Neuronal stem cell (in vitro differentiated cells): ENCODE results near the gene SGSM2.

Source experiments
- DNase-seq: peaks from one replicate; pipeline ENCODE4 v3.0.0-alpha.2; 2013; ENCODE audit warnings: low spot score
- H2AFZ ChIP-seq: one replicate; pipeline ENCODE4 v1.6.1; 2013; ENCODE audit warnings: mild to moderate bottlenecking, low read length, inconsistent platforms
- H2AK5ac ChIP-seq: 2 replicates; pipeline ENCODE4 v1.6.1; 2013; ENCODE audit warnings: low read depth, mild to moderate bottlenecking, inconsistent platforms, low read length, moderate library complexity, mixed read lengths
- H2BK120ac ChIP-seq: 2 replicates; pipeline ENCODE4 v1.6.1; 2013; ENCODE audit warnings: low read depth, mild to moderate bottlenecking, inconsistent platforms, low read length, moderate library complexity, mixed read lengths
- H2BK12ac ChIP-seq: one replicate; pipeline ENCODE4 v1.6.1; 2013; ENCODE audit warnings: low read length, inconsistent platforms
- H2BK15ac ChIP-seq: 2 replicates; pipeline ENCODE4 v1.6.1; 2013; ENCODE audit warnings: mild to moderate bottlenecking, low read length, inconsistent platforms, mixed read lengths
- H2BK5ac ChIP-seq: one replicate; pipeline ENCODE4 v1.6.1; 2013; ENCODE audit warnings: inconsistent platforms, mild to moderate bottlenecking, low read length, moderate library complexity
- H3K14ac ChIP-seq: one replicate; pipeline ENCODE4 v1.6.1; 2013; ENCODE audit warnings: low read length, inconsistent platforms
- H3K18ac ChIP-seq: 2 replicates; pipeline ENCODE4 v1.6.1; 2013; ENCODE audit warnings: low read length, inconsistent platforms
- H3K23ac ChIP-seq: 2 replicates; pipeline ENCODE4 v1.6.1; 2013; ENCODE audit warnings: low read depth, mild to moderate bottlenecking, mixed read lengths, low read length, inconsistent platforms; ENCODE audit not compliant: poor library complexity
- H3K27ac ChIP-seq: replicated peaks from 3 replicates; pipeline ENCODE4 v1.5.1; 2013; ENCODE audit warnings: low read length, inconsistent platforms
- H3K27me3 ChIP-seq, 3 experiments: 2 replicates each; pipeline ENCODE4 v1.6.1; 2013; ENCODE audit warnings: low read length in 3 of 3, mild to moderate bottlenecking in 2 of 3, inconsistent platforms in 1 of 3, low read depth in 1 of 3, mixed read lengths in 1 of 3, moderate library complexity in 1 of 3; ENCODE audit not compliant: control insufficient read depth in 3 of 3, insufficient read depth in 3 of 3
- H3K36me3 ChIP-seq, 2 donors: replicated peaks in 1 of 2; 2 replicates each; pipeline ENCODE4 v1.6.1; 2013; ENCODE audit warnings: low read length in 2 of 2; ENCODE audit not compliant: control insufficient read depth in 2 of 2, insufficient read depth in 2 of 2
- H3K4ac ChIP-seq: 2 replicates; pipeline ENCODE4 v1.6.1; 2013; ENCODE audit warnings: inconsistent platforms, mild to moderate bottlenecking, low read length, moderate library complexity
- H3K4me1 ChIP-seq, 2 donors: 1 replicate in 1 of 2; 2 replicates in 1 of 2; pipeline ENCODE4 v1.6.1; 2013; ENCODE audit warnings: low read length in 2 of 2, low read depth in 1 of 2; ENCODE audit not compliant: control insufficient read depth in 2 of 2, insufficient read depth in 1 of 2
- H3K4me2 ChIP-seq: one replicate; pipeline ENCODE4 v1.6.1; 2013; ENCODE audit warnings: mild to moderate bottlenecking, low read length, inconsistent platforms; ENCODE audit not compliant: insufficient read depth, poor library complexity, severe bottlenecking
- H3K4me3 ChIP-seq, 2 donors: 2 replicates each; pipeline ENCODE4 v1.5.1; 2013; ENCODE audit warnings: low read length in 2 of 2, mild to moderate bottlenecking in 2 of 2, inconsistent platforms in 1 of 2, moderate library complexity in 1 of 2
- H3K79me1 ChIP-seq: one replicate; pipeline ENCODE4 v1.6.1; 2013; ENCODE audit warnings: low read depth, mild to moderate bottlenecking, inconsistent platforms, low read length, moderate library complexity
- H3K9ac ChIP-seq: one replicate; pipeline ENCODE4 v1.6.1; 2013; ENCODE audit warnings: mild to moderate bottlenecking, low read depth, low read length, inconsistent platforms; ENCODE audit not compliant: poor library complexity
- H3K9me3 ChIP-seq, 2 donors: replicated peaks in 1 of 2; 2 replicates each; pipeline versions ENCODE3 to v1.6.1; 2013; ENCODE audit warnings: low read length in 2 of 2, mild to moderate bottlenecking in 2 of 2, inconsistent platforms in 1 of 2, low read depth in 1 of 2, mixed read lengths in 1 of 2, moderate library complexity in 1 of 2; ENCODE audit not compliant: control insufficient read depth in 2 of 2, insufficient read depth in 1 of 2
- H4K8ac ChIP-seq: one replicate; pipeline ENCODE4 v1.6.1; 2013; ENCODE audit warnings: low read depth, mild to moderate bottlenecking, inconsistent platforms, low read length, moderate library complexity
- H4K91ac ChIP-seq: one replicate; pipeline ENCODE4 v1.6.1; 2013; ENCODE audit warnings: low read length, low read depth, mild to moderate bottlenecking, inconsistent platforms; ENCODE audit not compliant: poor library complexity
- WGBS, 2 donors: extraction: QIAGEN DNeasy Blood & Tissue Kit; methylation state at CpG; one replicate each; pipeline ENCODE4 v1.1.7; 2013; ENCODE audit warnings: missing lambda C conversion rate in 2 of 2, mixed read lengths in 1 of 2; ENCODE audit not compliant: insufficient read length in 2 of 2, insufficient replicate concordance in 1 of 2; ENCODE audit errors: extremely low coverage in 2 of 2; 5-methylcytosine and 5-hydroxymethylcytosine counted together

Gene SGSM2

GRCh38 chr17:2396568-2397246, 59.4 kb downstream of the SGSM2 start:
- no CpG with 5 or more reads among the region's 34 CpGs for WGBS, 2 donors
- Histone ChIP-seq H4K91ac (peak overlapping the region; percentile 38), H2AK5ac (peak overlapping the region; percentile 82), H3K14ac (peak overlapping the region; percentile 49), H3K9ac (peak overlapping the region; percentile 92), H3K4ac (peak overlapping the region; percentile 81), H2BK120ac (peak overlapping the region; percentile 95), H3K27ac (peak overlapping the region; percentile 85), H2BK12ac (peak overlapping the region; percentile 24), H2BK15ac (peak overlapping the region; percentile 89), H3K4me2 (peak overlapping the region; percentile 65), H2AFZ (peak overlapping the region; percentile 82), H3K9me3 (no peaks in the 10 kb centered on the region), H3K23ac (peak overlapping the region; percentile 76), H3K4me1 (peaks cover 39 to 68% of the 10 kb centered on the region in 2 donors), H4K8ac (no peak overlapping the region), H3K4me3 (peak overlapping the region; percentile 45 to 55), H3K18ac (peak overlapping the region; percentile 96), H2BK5ac (peak overlapping the region; percentile 91), H3K79me1 (peaks cover 16% of the 10 kb centered on the region), H3K36me3 (peaks cover 0 to 4% of the 10 kb centered on the region in 2 donors), H3K27me3 (no peaks in the 10 kb centered on the region)
- DNase-seq, result peak; percentile 90

GRCh38 chr17:2397247-2398171, 60.2 kb downstream of the SGSM2 start:
- H3K27ac ChIP-seq, result peak overlapping the region; percentile 85
- peak overlapping the region; percentile 30 for H3K9ac ChIP-seq
- H4K8ac ChIP-seq, result no peak overlapping the region
- H2BK5ac ChIP-seq, result peak overlapping the region; percentile 91
- no peak overlapping the region for H3K4ac ChIP-seq
- H3K4me2 ChIP-seq, result peak overlapping the region; percentile 65
- peak overlapping the region; percentile 45 to 55 for H3K4me3 ChIP-seq
- H3K23ac ChIP-seq, result peak overlapping the region; percentile 76
- no peaks in the 10 kb centered on the region for H3K27me3 ChIP-seq
- peak overlapping the region; percentile 79 for H3K18ac ChIP-seq
- peak overlapping the region; percentile 58 for H2AK5ac ChIP-seq
- no peak for DNase-seq
- peak overlapping the region; percentile 80 for H2BK15ac ChIP-seq
- no peak overlapping the region for H2BK120ac ChIP-seq
- H3K4me1 ChIP-seq, result peaks cover 38 to 64% of the 10 kb centered on the region in 2 donors
- no peak overlapping the region for H4K91ac ChIP-seq
- H2AFZ ChIP-seq, result peak overlapping the region; percentile 82
- H3K79me1 ChIP-seq, result peaks cover 14% of the 10 kb centered on the region
- no CpG with 5 or more reads among the region's 12 CpGs for WGBS, 2 donors
- H3K36me3 ChIP-seq, result no peaks in the 10 kb centered on the region
- no peak overlapping the region for H2BK12ac ChIP-seq
- H3K14ac ChIP-seq, result no peak overlapping the region
- no peaks in the 10 kb centered on the region for H3K9me3 ChIP-seq

- no peak overlapping the region for H2BK5ac ChIP-seq
These were observed 60.9 kb downstream of the SGSM2 start for GRCh38 chr17:2398182-2398581.

More at GRCh38 chr17:2398182-2398581, 60.9 kb downstream of the SGSM2 start:
- Histone ChIP-seq H3K27me3 (no peaks in the 10 kb centered on the region), H3K4ac (no peak overlapping the region), H3K14ac (no peak overlapping the region), H2AFZ (no peak overlapping the region), H2BK12ac (no peak overlapping the region), H3K18ac (no peak overlapping the region), H2BK15ac (no peak overlapping the region), H3K79me1 (peaks cover 14% of the 10 kb centered on the region), H3K9ac (no peak overlapping the region), H4K91ac (no peak overlapping the region), H2AK5ac (peak overlapping the region; percentile 54), H3K4me2 (no peak overlapping the region), H3K4me3 (peak overlapping the region in 1 of 2 donors; percentile 99), H3K4me1 (peaks cover 41 to 67% of the 10 kb centered on the region in 2 donors), H3K23ac (no peak overlapping the region), H3K9me3 (no peaks in the 10 kb centered on the region), H2BK120ac (no peak overlapping the region), H3K27ac (no peak overlapping the region), H4K8ac (no peak overlapping the region), H3K36me3 (no peaks in the 10 kb centered on the region)
- WGBS, 2 donors, result no CpG with 5 or more reads among the region's 10 CpGs
- no peak for DNase-seq
